ENCODE measurements around the gene PLPPR2. TPM values are rescaled to one million over a fixed set of nuclear protein-coding genes. Genes with fewer than 3 reads are reported as not detected.
A peak's percentile ranks its signal among the peaks of the same experiment; 100 is the strongest.
"Not testable (repeated sequence)": the region's sequence is repeated elsewhere in the genome, so short reads cannot be mapped to it uniquely, and the experiment has no call there.

Gene PLPPR2
- total RNA-seq, 1 experiment from 2014 or later, result 7.5 TPM

GRCh38 chr19:11306337-11306736, 48.9 kb upstream of the PLPPR2 start (continued):
- no peak for TF ChIP-seq E2F5 (CRISPR knock-in tag; IDR thresholded peaks at IDR 0.05)
- no peak for TF ChIP-seq SMAD3 (CRISPR knock-in tag; IDR thresholded peaks at IDR 0.05; ENCODE audit: borderline replicate concordance)
- no peak for TF ChIP-seq ZNF416 (CRISPR knock-in tag; IDR thresholded peaks at IDR 0.05)
- no peak for TF ChIP-seq JAZF1 (CRISPR knock-in tag; IDR thresholded peaks at IDR 0.05)
- no peak for TF ChIP-seq CREM (CRISPR knock-in tag; IDR thresholded peaks at IDR 0.05)
- TF ChIP-seq ELF4 (CRISPR knock-in tag; IDR thresholded peaks at IDR 0.05; ENCODE audit: low read depth), result no peak
- TF ChIP-seq ESRRA (CRISPR knock-in tag; IDR thresholded peaks at IDR 0.05; ENCODE audit: borderline replicate concordance), result no peak
- TF ChIP-seq FOXJ3 (CRISPR knock-in tag; IDR thresholded peaks at IDR 0.05; ENCODE audit: borderline replicate concordance), result no peak

GRCh38 chr19:11320278-11320995, 34.8 kb upstream of the PLPPR2 start:
- H3K4me1 Mint-ChIP-seq, result peaks cover 16% of the 10 kb centered on the region
- H3K36me3 Mint-ChIP-seq; H3K27ac Mint-ChIP-seq; ATAC-seq; H3K27me3 Mint-ChIP-seq (ENCODE audit: low read depth); H3K9me3 Mint-ChIP-seq; H3K4me3 Mint-ChIP-seq; POLR2A ChIA-PET; DNase-seq (ENCODE audit: low spot score): not testable (repeated sequence)
- CTCF ChIA-PET, result interaction anchor here (0.5 to 1.4 kb wide), 3 partner anchors 27 to 43 kb away, joined by 3 to 5 read pairs (median 5); no protein-coding TSS in a partner anchor
- peak; percentile 97 for TF ChIP-seq ZNF121 (CRISPR knock-in tag; IDR thresholded peaks at IDR 0.05)

- Mint-ChIP-seq H3K4me1 (peaks cover 16% of the 10 kb centered on the region), H3K36me3 (no peaks in the 10 kb centered on the region), H3K27ac (no peak overlapping the region; the same call in 1 of the 2 replicates), H3K27me3 (ENCODE audit: low read depth) (no peaks in the 10 kb centered on the region; the same call in 1 of the 2 replicates), H3K4me3 (no peak overlapping the region), H3K9me3 (no peaks in the 10 kb centered on the region)
- DNase-seq (ENCODE audit: low spot score), result no peak
- peak; percentile 53 for ATAC-seq
- CTCF ChIA-PET, result interaction anchor here (0.6 to 2.5 kb wide), 23 partner anchors 8 to 131 kb away, joined by 3 to 33 read pairs (median 4); partner anchors contain the start of genes CCDC159, RAB3D, SWSAP1 and TMEM205
- POLR2A ChIA-PET, result interaction anchor here (1.6 kb wide), 1 partner anchor 39 kb away, joined by 7 read pairs; no protein-coding TSS in a partner anchor
- no peak for TF ChIP-seq NR1H2 (CRISPR knock-in tag; IDR thresholded peaks at IDR 0.05)
- TF ChIP-seq ZBTB43 (CRISPR knock-in tag; IDR thresholded peaks at IDR 0.05), result no peak
- TF ChIP-seq RORB (CRISPR knock-in tag; IDR thresholded peaks at IDR 0.05), result no peak
- TF ChIP-seq GTF2I (CRISPR knock-in tag; conservative IDR thresholded peaks at IDR 0.05), result peak; percentile 91
- no peak for TF ChIP-seq CREB1 (CRISPR knock-in tag; IDR thresholded peaks at IDR 0.05)
- no peak for TF ChIP-seq MYBL2 (CRISPR knock-in tag; IDR thresholded peaks at IDR 0.05)
These were observed 33.8 kb upstream of the PLPPR2 start for GRCh38 chr19:11321191-11322126.

- no peak for ATAC-seq
- Mint-ChIP-seq H3K27ac (peak overlapping the region; percentile 41; the same call in 1 of the 2 replicates), H3K36me3 (no peaks in the 10 kb centered on the region), H3K9me3 (no peaks in the 10 kb centered on the region), H3K27me3 (ENCODE audit: low read depth) (no peaks in the 10 kb centered on the region; the same call in 1 of the 2 replicates), H3K4me3 (no peak overlapping the region), H3K4me1 (peaks cover 16% of the 10 kb centered on the region)
- no peak for DNase-seq (ENCODE audit: low spot score)
- CTCF ChIA-PET, result interaction anchor here (0.6 to 2.5 kb wide), 26 partner anchors 9 to 457 kb away, joined by 3 to 33 read pairs (median 4); partner anchors contain the start of genes CCDC159, ODAD3, PRKCSH and RAB3D
- POLR2A ChIA-PET, result interaction anchor here (0.5 to 1.6 kb wide), 3 partner anchors 20 to 52 kb away, joined by 3 to 7 read pairs (median 5); partner anchors contain the start of gene SWSAP1
- no peak for TF ChIP-seq KAT7 (CRISPR knock-in tag; IDR thresholded peaks at IDR 0.05; ENCODE audit: borderline replicate concordance)
- no peak for TF ChIP-seq ZNF512 (CRISPR knock-in tag; IDR thresholded peaks at IDR 0.05; ENCODE audit: borderline replicate concordance)
- no peak for TF ChIP-seq ESRRA (CRISPR knock-in tag; IDR thresholded peaks at IDR 0.05; ENCODE audit: borderline replicate concordance)
- TF ChIP-seq PRDM15 (CRISPR knock-in tag; IDR thresholded peaks at IDR 0.05), result no peak
- no peak for TF ChIP-seq TEAD4 (CRISPR knock-in tag; IDR thresholded peaks at IDR 0.05)
These were observed 32.8 kb upstream of the PLPPR2 start for GRCh38 chr19:11322269-11323024.

Measured in WTC11 (cell line).